SK-N-SH (cell line): ENCODE data around the gene DNHD1. TPM values are rescaled to one million over a fixed set of nuclear protein-coding genes. Genes with fewer than 3 reads are reported as not detected.
A peak's percentile ranks its signal among the peaks of the same experiment; 100 is the strongest.

Experiments
- CTCF ChIA-PET: fragments of 300-600, 350-600 bp; formaldehyde crosslinking; extraction: SDS; loops from one replicate; lab custom pipeline; 2021; lab: Yijun Ruan, JAX
- POLR2A ChIA-PET: fragments of 350-600 bp; sonication (Branson Sonifier 250); formaldehyde crosslinking; extraction: SDS; loops from one replicate; lab custom pipeline; 2020; ENCODE audit warnings: antibody characterized with exemption, inconsistent platforms; lab: Yijun Ruan, JAX
- DNase-seq: peaks from one replicate; pipeline ENCODE4 v3.0.0; 2012
- H2AFZ ChIP-seq: fragments of 200-600 bp; sonication (generic); 2 replicates; pipeline ENCODE4 v1.8.1; 2016; ENCODE audit warnings: antibody characterized with exemption, mild to moderate bottlenecking, low read depth
- H3F3A ChIP-seq: fragments of 200-600 bp; sonication (generic); replicated peaks from 2 replicates; pipeline ENCODE3; 2016; ENCODE audit warnings: antibody characterized with exemption, mild to moderate bottlenecking; ENCODE audit not compliant: insufficient read depth
- H3K27ac ChIP-seq, 2 experiments: fragments of 200-500 bp in 1 of 2; fragments of 200-600 bp in 1 of 2; sonication (Bioruptor generic) in 1 of 2; sonication (generic), shearing (Covaris generic) in 1 of 2; 2 replicates each; pipeline versions ENCODE4 v1.5.1 to v1.6.1; 2014 to 2016; ENCODE audit warnings: low read depth in 2 of 2, inconsistent platforms in 1 of 2, low read length in 1 of 2, mild to moderate bottlenecking in 1 of 2, mixed read lengths in 1 of 2
- H3K27me3 ChIP-seq: fragments of 200-600 bp; sonication (generic), shearing (Covaris generic); 2 replicates; pipeline ENCODE4 v1.6.1; 2016; ENCODE audit warnings: mixed run types; ENCODE audit not compliant: insufficient read depth
- H3K36me3 ChIP-seq, 2 experiments: fragments of 200-500 bp in 1 of 2; fragments of 200-600 bp in 1 of 2; sonication (Bioruptor generic) in 1 of 2; sonication (generic) in 1 of 2; replicated peaks in 1 of 2; 2 replicates each; pipeline versions ENCODE3 to v1.5.1; 2014 to 2016; ENCODE audit warnings: low read length in 1 of 2, mild to moderate bottlenecking in 1 of 2; ENCODE audit not compliant: insufficient read depth in 2 of 2, control insufficient read depth in 1 of 2
- H3K4me1 ChIP-seq, 2 experiments: fragments of 200-500 bp in 1 of 2; fragments of 200-600 bp in 1 of 2; sonication (Bioruptor generic) in 1 of 2; sonication (generic), shearing (Covaris generic) in 1 of 2; 2 replicates each; pipeline versions ENCODE4 v1.5.1 to v1.6.1; 2014 to 2016; ENCODE audit warnings: low read depth in 1 of 2, low read length in 1 of 2, mixed run types in 1 of 2; ENCODE audit not compliant: insufficient read depth in 2 of 2, control insufficient read depth in 1 of 2
- H3K4me2 ChIP-seq: fragments of 200-600 bp; sonication (generic), shearing (Covaris generic); 2 replicates; pipeline ENCODE4 v1.6.1; 2017; ENCODE audit warnings: mixed run types
- H3K4me3 ChIP-seq, 2 experiments: fragments of 200-500 bp in 1 of 2; fragments of 200-600 bp in 1 of 2; sonication (Bioruptor generic) in 1 of 2; sonication (generic), shearing (Covaris generic) in 1 of 2; 2 replicates each; pipeline versions ENCODE4 v1.5.1 to v1.8.1; 2014 to 2016; ENCODE audit warnings: low read depth in 2 of 2, inconsistent platforms in 1 of 2, low read length in 1 of 2, mild to moderate bottlenecking in 1 of 2, mixed read lengths in 1 of 2, moderate library complexity in 1 of 2
- H3K79me2 ChIP-seq: fragments of 200-600 bp; sonication (generic); 2 replicates; pipeline ENCODE4 v1.8.1; 2017; ENCODE audit warnings: mild to moderate bottlenecking; ENCODE audit not compliant: insufficient read depth
- H3K9ac ChIP-seq: fragments of 200-600 bp; sonication (generic); 2 replicates; pipeline ENCODE4 v1.6.1; 2017; ENCODE audit warnings: mixed run types
- H3K9me2 ChIP-seq: fragments of 200-600 bp; sonication (generic); 2 replicates; pipeline ENCODE4 v1.6.1; 2017; ENCODE audit warnings: mixed run types
- H3K9me3 ChIP-seq: fragments of 200-600 bp; sonication (generic); 2 replicates; pipeline ENCODE4 v1.6.1; 2017; ENCODE audit warnings: mixed run types, mild to moderate bottlenecking, moderate library complexity
- H4K20me1 ChIP-seq: fragments of 200-600 bp; sonication (generic); 2 replicates; pipeline ENCODE4 v1.6.1; 2017; ENCODE audit warnings: mild to moderate bottlenecking, mixed run types; ENCODE audit not compliant: insufficient read depth
- FOXJ3 ChIP-seq: sonication (generic); formaldehyde crosslinking; IDR thresholded peaks from 2 replicates; pipeline ENCODE4 v1.5.1; 2020; ENCODE audit warnings: mild to moderate bottlenecking, missing genetic modification reagents
- GABPA ChIP-seq: IDR thresholded peaks from 2 replicates; pipeline ENCODE4 v1.4.0; 2012; ENCODE audit warnings: low read depth, mild to moderate bottlenecking
- JUND ChIP-seq: IDR thresholded peaks from 2 replicates; pipeline ENCODE4 v1.4.0; 2012
- MEF2A ChIP-seq: IDR thresholded peaks from 2 replicates; pipeline ENCODE4 v1.4.0; 2012; ENCODE audit warnings: low read depth, borderline replicate concordance
- MXI1 ChIP-seq: IDR thresholded peaks from 2 replicates; pipeline ENCODE4 v1.6.1; 2012; ENCODE audit warnings: mild to moderate bottlenecking, low read depth, low read length, improper control_type of control experiment
- NRF1 ChIP-seq: IDR thresholded peaks from 2 replicates; pipeline ENCODE4 v1.6.1; 2012; ENCODE audit warnings: low read depth, mild to moderate bottlenecking, low read length
- RFX5 ChIP-seq: IDR thresholded peaks from 2 replicates; pipeline ENCODE4 v1.6.1; 2012; ENCODE audit warnings: mild to moderate bottlenecking, improper control_type of control experiment, low read length
- SMC3 ChIP-seq: IDR thresholded peaks from 2 replicates; pipeline ENCODE4 v1.6.1; 2012; ENCODE audit warnings: low read depth, low read length, improper control_type of control experiment
- TCF12 ChIP-seq: IDR thresholded peaks from 2 replicates; pipeline ENCODE4 v1.4.0; 2012
- YY1 ChIP-seq: IDR thresholded peaks from 2 replicates; pipeline ENCODE4 v1.4.0; 2012; ENCODE audit warnings: low read depth, mild to moderate bottlenecking
- WGBS: methylation state at CpG from one replicate; pipeline ENCODE4 v1.1.6; 2017; ENCODE audit warnings: low lambda C conversion rate; 5-methylcytosine and 5-hydroxymethylcytosine counted together
- polyA plus RNA-seq, 3 experiments: library from polyadenylated mRNA; depleted of rRNA; stranded (reverse); fragments of >200 nt; gene quantifications; 2 replicates each; pipeline ENCODE4 v1.2.3, GENCODE V29; 2012
- TF ChIP-seq, protein P1 (sequence below): fragments of 200-600 bp; sonication (generic); IDR thresholded peaks from 2 replicates; pipeline ENCODE4 v1.6.1; 2017; ENCODE audit warnings: antibody characterized with exemption, mild to moderate bottlenecking, moderate library complexity
- TF ChIP-seq, protein P2 (sequence below): IDR thresholded peaks from 2 replicates; pipeline ENCODE4; 2012
- TF ChIP-seq, protein P3 (sequence below): IDR thresholded peaks from 2 replicates; pipeline ENCODE4 v1.4.0; 2012; ENCODE audit warnings: low read depth, borderline replicate concordance
- TF ChIP-seq, protein P4 (sequence below): IDR thresholded peaks from 2 replicates; pipeline ENCODE4 v1.6.1; 2012; ENCODE audit warnings: mild to moderate bottlenecking, low read depth, low read length, moderate library complexity
- TF ChIP-seq, protein P5 (sequence below): fragments of 150-350 bp; IDR thresholded peaks from 2 replicates; pipeline ENCODE4 v1.6.1; 2016; ENCODE audit warnings: mild to moderate bottlenecking, low read depth, low read length

Gene DNHD1
- polyA plus RNA-seq, 1 of the 3 experiments (the other 2 are of a cell fraction), result 5.3 TPM

DNA sequence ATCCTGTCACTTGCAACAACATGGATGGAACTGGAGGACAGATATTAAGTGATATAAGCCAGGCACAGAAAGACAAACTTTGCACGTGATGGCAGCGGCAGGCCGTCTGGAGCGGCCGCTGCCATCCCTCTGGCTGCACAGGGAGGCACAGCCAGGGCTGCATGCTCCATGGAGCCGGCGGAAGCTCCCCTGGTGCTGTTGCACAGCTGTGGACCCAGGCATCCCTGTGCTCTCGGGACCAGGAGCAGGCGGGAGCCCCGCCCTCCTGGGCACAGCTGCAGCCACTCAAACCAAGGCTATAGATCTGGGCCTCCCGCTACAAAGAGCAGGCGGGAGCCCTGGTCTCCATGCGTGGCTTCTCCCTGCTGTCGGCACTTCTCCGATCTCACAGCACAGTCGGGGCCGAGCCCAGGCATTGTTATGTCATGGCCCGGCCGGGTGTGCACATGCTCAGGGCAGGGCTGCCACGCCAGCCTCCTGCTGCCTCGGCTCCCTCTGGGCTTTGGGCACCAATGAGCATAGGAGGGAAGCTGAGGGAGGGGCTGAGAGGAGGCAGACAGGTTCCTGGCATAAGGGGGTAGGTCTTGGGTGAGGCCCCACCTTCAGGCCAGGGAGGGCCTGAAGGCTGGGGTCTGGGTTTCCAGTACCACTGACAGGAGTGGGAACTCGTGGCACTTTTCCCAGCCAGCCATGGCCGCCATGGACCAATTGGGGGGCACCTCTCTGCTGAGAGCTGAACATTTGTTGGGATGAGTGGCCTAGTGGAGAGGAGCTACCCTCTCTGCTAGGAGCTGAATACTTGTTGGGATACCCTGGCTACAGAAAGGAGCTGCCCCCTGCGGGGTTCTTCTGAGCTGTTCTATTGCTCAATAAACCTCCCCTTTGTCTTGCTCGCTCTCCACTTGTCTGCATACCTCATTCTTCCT lies 89.6 kb downstream of the DNHD1 start:
- DNase-seq, result peak; percentile 63

DNA sequence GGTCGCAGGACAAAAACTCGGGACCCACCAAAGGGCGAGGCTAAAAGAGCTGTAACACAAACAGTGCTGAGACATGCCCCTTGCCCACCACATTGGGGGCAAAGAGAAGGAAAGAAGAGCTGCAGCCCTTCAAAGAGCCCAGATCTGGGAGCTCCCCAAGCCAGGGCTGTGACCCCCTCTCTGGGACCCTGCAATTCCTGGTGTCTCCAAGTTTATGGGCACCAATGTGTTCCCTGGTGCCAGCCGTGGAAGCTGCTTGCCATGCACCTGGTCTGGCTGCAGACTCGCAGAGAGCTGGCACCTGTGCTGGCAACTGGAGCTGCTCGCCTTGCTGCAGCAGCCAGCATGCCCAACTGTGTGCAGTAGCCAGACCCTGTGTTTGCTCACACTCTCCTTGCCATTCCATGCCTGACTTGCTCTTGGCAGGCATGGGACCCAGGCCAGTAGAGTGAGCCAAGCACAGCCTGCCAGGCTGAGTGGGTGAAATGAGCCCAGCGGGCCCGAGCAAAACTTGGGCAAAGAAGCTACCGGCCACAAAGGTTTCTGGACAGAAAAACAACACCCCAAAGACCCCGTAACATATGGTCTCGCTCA lies 90.4 kb downstream of the DNHD1 start:
- 96% methylated on average over 10 of the region's 11 CpGs for WGBS
- Histone ChIP-seq H2AFZ (no peak overlapping the region), H3K9me3 (peaks cover 24% of the 10 kb centered on the region; the same call in 1 of the 2 replicates), H3K4me3 (no peak overlapping the region), H3K9me2 (peaks cover 2% of the 10 kb centered on the region; the same call in 1 of the 2 replicates), H3K4me2 (0 out of 2 replicates have a peak overlapping the region, but pooled peaks have one; percentile 23), H3K4me1 (peaks cover 8 to 11% of the 10 kb centered on the region in 2 experiments; a peak in 2 of 4 replicates), H3K27ac (no peak overlapping the region), H3K36me3 (peaks cover 6 to 22% of the 10 kb centered on the region in 2 experiments), H3F3A (peaks cover 12% of the 10 kb centered on the region), H4K20me1 (no peaks in the 10 kb centered on the region), H3K9ac (no peak overlapping the region), H3K27me3 (no peaks in the 10 kb centered on the region), H3K79me2 (no peaks in the 10 kb centered on the region; the same call in 1 of the 2 replicates)
- DNase-seq, result no peak
- TF ChIP-seq NRF1 (no peak), RFX5 (no peak), TCF12 (no peak), JUND (no peak), MEF2A (no peak), FOXJ3 (CRISPR knock-in tag) (no peak), YY1 (no peak), SMC3 (no peak), GABPA (no peak)
- TF ChIP-seq, protein P1, sequence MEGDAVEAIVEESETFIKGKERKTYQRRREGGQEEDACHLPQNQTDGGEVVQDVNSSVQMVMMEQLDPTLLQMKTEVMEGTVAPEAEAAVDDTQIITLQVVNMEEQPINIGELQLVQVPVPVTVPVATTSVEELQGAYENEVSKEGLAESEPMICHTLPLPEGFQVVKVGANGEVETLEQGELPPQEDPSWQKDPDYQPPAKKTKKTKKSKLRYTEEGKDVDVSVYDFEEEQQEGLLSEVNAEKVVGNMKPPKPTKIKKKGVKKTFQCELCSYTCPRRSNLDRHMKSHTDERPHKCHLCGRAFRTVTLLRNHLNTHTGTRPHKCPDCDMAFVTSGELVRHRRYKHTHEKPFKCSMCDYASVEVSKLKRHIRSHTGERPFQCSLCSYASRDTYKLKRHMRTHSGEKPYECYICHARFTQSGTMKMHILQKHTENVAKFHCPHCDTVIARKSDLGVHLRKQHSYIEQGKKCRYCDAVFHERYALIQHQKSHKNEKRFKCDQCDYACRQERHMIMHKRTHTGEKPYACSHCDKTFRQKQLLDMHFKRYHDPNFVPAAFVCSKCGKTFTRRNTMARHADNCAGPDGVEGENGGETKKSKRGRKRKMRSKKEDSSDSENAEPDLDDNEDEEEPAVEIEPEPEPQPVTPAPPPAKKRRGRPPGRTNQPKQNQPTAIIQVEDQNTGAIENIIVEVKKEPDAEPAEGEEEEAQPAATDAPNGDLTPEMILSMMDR, result no peak
- TF ChIP-seq, protein P2, sequence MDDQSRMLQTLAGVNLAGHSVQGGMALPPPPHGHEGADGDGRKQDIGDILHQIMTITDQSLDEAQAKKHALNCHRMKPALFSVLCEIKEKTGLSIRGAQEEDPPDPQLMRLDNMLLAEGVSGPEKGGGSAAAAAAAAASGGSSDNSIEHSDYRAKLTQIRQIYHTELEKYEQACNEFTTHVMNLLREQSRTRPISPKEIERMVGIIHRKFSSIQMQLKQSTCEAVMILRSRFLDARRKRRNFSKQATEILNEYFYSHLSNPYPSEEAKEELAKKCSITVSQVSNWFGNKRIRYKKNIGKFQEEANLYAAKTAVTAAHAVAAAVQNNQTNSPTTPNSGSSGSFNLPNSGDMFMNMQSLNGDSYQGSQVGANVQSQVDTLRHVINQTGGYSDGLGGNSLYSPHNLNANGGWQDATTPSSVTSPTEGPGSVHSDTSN, result no peak
- TF ChIP-seq, protein P3, sequence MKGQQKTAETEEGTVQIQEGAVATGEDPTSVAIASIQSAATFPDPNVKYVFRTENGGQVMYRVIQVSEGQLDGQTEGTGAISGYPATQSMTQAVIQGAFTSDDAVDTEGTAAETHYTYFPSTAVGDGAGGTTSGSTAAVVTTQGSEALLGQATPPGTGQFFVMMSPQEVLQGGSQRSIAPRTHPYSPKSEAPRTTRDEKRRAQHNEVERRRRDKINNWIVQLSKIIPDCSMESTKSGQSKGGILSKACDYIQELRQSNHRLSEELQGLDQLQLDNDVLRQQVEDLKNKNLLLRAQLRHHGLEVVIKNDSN, result no peak
- TF ChIP-seq, protein P4, sequence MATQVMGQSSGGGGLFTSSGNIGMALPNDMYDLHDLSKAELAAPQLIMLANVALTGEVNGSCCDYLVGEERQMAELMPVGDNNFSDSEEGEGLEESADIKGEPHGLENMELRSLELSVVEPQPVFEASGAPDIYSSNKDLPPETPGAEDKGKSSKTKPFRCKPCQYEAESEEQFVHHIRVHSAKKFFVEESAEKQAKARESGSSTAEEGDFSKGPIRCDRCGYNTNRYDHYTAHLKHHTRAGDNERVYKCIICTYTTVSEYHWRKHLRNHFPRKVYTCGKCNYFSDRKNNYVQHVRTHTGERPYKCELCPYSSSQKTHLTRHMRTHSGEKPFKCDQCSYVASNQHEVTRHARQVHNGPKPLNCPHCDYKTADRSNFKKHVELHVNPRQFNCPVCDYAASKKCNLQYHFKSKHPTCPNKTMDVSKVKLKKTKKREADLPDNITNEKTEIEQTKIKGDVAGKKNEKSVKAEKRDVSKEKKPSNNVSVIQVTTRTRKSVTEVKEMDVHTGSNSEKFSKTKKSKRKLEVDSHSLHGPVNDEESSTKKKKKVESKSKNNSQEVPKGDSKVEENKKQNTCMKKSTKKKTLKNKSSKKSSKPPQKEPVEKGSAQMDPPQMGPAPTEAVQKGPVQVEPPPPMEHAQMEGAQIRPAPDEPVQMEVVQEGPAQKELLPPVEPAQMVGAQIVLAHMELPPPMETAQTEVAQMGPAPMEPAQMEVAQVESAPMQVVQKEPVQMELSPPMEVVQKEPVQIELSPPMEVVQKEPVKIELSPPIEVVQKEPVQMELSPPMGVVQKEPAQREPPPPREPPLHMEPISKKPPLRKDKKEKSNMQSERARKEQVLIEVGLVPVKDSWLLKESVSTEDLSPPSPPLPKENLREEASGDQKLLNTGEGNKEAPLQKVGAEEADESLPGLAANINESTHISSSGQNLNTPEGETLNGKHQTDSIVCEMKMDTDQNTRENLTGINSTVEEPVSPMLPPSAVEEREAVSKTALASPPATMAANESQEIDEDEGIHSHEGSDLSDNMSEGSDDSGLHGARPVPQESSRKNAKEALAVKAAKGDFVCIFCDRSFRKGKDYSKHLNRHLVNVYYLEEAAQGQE, result no peak
- TF ChIP-seq, protein P5, sequence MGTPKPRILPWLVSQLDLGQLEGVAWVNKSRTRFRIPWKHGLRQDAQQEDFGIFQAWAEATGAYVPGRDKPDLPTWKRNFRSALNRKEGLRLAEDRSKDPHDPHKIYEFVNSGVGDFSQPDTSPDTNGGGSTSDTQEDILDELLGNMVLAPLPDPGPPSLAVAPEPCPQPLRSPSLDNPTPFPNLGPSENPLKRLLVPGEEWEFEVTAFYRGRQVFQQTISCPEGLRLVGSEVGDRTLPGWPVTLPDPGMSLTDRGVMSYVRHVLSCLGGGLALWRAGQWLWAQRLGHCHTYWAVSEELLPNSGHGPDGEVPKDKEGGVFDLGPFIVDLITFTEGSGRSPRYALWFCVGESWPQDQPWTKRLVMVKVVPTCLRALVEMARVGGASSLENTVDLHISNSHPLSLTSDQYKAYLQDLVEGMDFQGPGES, result no peak
- ChIA-PET POLR2A (no interaction called here), CTCF (interaction anchor here (0.9 to 1.5 kb wide), 6 partner anchors 12 to 208 kb away, joined by 3 to 5 read pairs (median 3); no protein-coding TSS in a partner anchor)

More for the DNA sequence above, 89.6 kb downstream of the DNHD1 start:
- Histone ChIP-seq H3K27me3 (no peaks in the 10 kb centered on the region), H2AFZ (no peak overlapping the region), H4K20me1 (no peaks in the 10 kb centered on the region), H3K79me2 (no peaks in the 10 kb centered on the region; the same call in 1 of the 2 replicates), H3F3A (peaks cover 12% of the 10 kb centered on the region), H3K27ac (peak overlapping the region in 1 of 2 experiments; percentile 62; a peak in 2 of 4 replicates), H3K9me2 (peaks cover 2% of the 10 kb centered on the region; the same call in 1 of the 2 replicates), H3K4me2 (no peak overlapping the region), H3K36me3 (peaks cover 3 to 19% of the 10 kb centered on the region in 2 experiments), H3K9ac (no peak overlapping the region), H3K4me3 (peak overlapping the region in 1 of 2 experiments; percentile 16; a peak in 1 of 4 replicates), H3K9me3 (peaks cover 27% of the 10 kb centered on the region; the same call in 1 of the 2 replicates), H3K4me1 (peaks cover 8 to 11% of the 10 kb centered on the region in 2 experiments; a peak in 2 of 4 replicates)
- CTCF ChIA-PET, result interaction anchor here (0.8 to 1.5 kb wide), 7 partner anchors 11 to 208 kb away, joined by 3 to 5 read pairs (median 3); partner anchors contain the start of gene ILK
- 73% methylated on average over 12 of the region's 25 CpGs for WGBS
- POLR2A ChIA-PET, result interaction anchor here (0.5 kb wide), 2 partner anchors 14 to 168 kb away, joined by 3 to 4 read pairs; partner anchors contain the start of gene APBB1
- peak; percentile 64; the same call in 1 of the 2 replicates for TF ChIP-seq MXI1
- no peak for TF ChIP-seq RFX5
